HepG2 (cell line): Measurements from ENCODE around the gene TM4SF18. TPM values are rescaled to one million over a fixed set of nuclear protein-coding genes. Genes with fewer than 3 reads are reported as not detected.
A peak's percentile ranks its signal among the peaks of the same experiment; 100 is the strongest.

ENCODE experiments used
- ATAC-seq: fragments of 200-7000 bp; cut with Tn5 transposase; 3 replicates; pipeline ENCODE4 v1.9.1; 2020; ENCODE audit warnings: mild to moderate bottlenecking, moderate library complexity
- BruUV-seq: library from RNA; stranded (reverse); fragments of 400-500 nt; replicated peaks from 2 replicates; lab custom pipeline; 2021; lab: Mats Ljungman, UMichigan
- CTCF ChIA-PET: fragments of 300-600 bp; formaldehyde crosslinking; extraction: SDS; loops from one replicate; lab custom pipeline; 2021; ENCODE audit warnings: low total read pairs, inconsistent platforms, low intra/inter-chr PET ratio; lab: Yijun Ruan, JAX
- POLR2A ChIA-PET: fragments of 350-600 bp; sonication (Branson Sonifier 250); formaldehyde crosslinking; loops from one replicate; lab custom pipeline; 2020; ENCODE audit warnings: antibody characterized with exemption, inconsistent platforms; lab: Yijun Ruan, JAX
- DNase-seq: peaks from one replicate; pipeline ENCODE4 v3.0.0-alpha.2; 2015; ENCODE audit warnings: low spot score
- FAIRE-seq: peaks from 3 replicates; lab custom pipeline; 2011; peaks lifted over from hg19 to GRCh38; lab: Jason Lieb, UNC
- H2AFZ ChIP-seq: one replicate; pipeline ENCODE4 v1.6.1; 2011; ENCODE audit warnings: low read length, inconsistent platforms
- H3K27ac ChIP-seq: fragments of 300-600 bp; 3 replicates; pipeline ENCODE4 v1.8.0; 2011; ENCODE audit warnings: mixed run types, mild to moderate bottlenecking, mixed read lengths, low read length, inconsistent platforms; ENCODE audit not compliant: insufficient read depth; ENCODE audit errors: extremely low read length
- H3K27me3 ChIP-seq, 2 experiments: fragments of 200-600 bp in 1 of 2; 2 replicates in 1 of 2; 3 replicates in 1 of 2; pipeline versions ENCODE4 v1.6.0 to v1.8.0; 2011; ENCODE audit warnings: low read length in 2 of 2, mild to moderate bottlenecking in 2 of 2, moderate library complexity in 2 of 2, inconsistent platforms in 1 of 2; ENCODE audit not compliant: insufficient read depth in 2 of 2, control insufficient read depth in 1 of 2
- H3K36me3 ChIP-seq, 2 experiments: fragments of 200-600 bp in 1 of 2; replicated peaks in 1 of 2; 2 replicates in 1 of 2; 3 replicates in 1 of 2; pipeline versions ENCODE4 v1.5.1 to v1.8.0; 2011; ENCODE audit warnings: low read length in 2 of 2, inconsistent platforms in 1 of 2; ENCODE audit not compliant: insufficient read depth in 2 of 2, control insufficient read depth in 1 of 2
- H3K4me1 ChIP-seq: 2 replicates; pipeline ENCODE4 v1.5.1; 2012; ENCODE audit warnings: low read length, inconsistent platforms; ENCODE audit not compliant: insufficient read depth
- H3K4me2 ChIP-seq: 2 replicates; pipeline ENCODE4 v1.6.0; 2011; ENCODE audit warnings: low read depth, low read length, inconsistent platforms
- H3K4me3 ChIP-seq, 3 experiments: fragments of 200-600 bp in 1 of 3; sonication (generic), shearing (Covaris generic) in 1 of 3; replicated peaks in 1 of 3; 2 replicates each; pipeline ENCODE4 v1.5.1; 2011 to 2016; ENCODE audit warnings: low read length in 3 of 3, inconsistent platforms in 2 of 3, low read depth in 2 of 3, mild to moderate bottlenecking in 2 of 3, control low read depth in 1 of 3, mixed read lengths in 1 of 3; ENCODE audit not compliant: insufficient read depth in 1 of 3
- H3K79me2 ChIP-seq: one replicate; pipeline ENCODE4 v1.6.1; 2011; ENCODE audit warnings: low read length, inconsistent platforms; ENCODE audit not compliant: insufficient read depth
- H3K9ac ChIP-seq: 2 replicates; pipeline ENCODE4 v1.6.0; 2011; ENCODE audit warnings: mild to moderate bottlenecking, low read depth, low read length, inconsistent platforms; ENCODE audit not compliant: insufficient read depth
- H3K9me3 ChIP-seq: 2 replicates; pipeline ENCODE4 v1.5.1; 2012; ENCODE audit warnings: mild to moderate bottlenecking, low read length
- H4K20me1 ChIP-seq: 2 replicates; pipeline ENCODE4 v1.6.0; 2011; ENCODE audit warnings: inconsistent platforms, mild to moderate bottlenecking, low read length, moderate library complexity; ENCODE audit not compliant: insufficient read depth
- MXD3 ChIP-seq: IDR thresholded peaks from 2 replicates; pipeline ENCODE4 v1.6.1; 2016; ENCODE audit warnings: mild to moderate bottlenecking, missing biosample characterization, missing genetic modification reagents
- SOX13 ChIP-seq, 3 experiments: fragments of 450-650 bp in 1 of 3; sonication (generic) in 1 of 3; formaldehyde crosslinking in 1 of 3; IDR thresholded peaks in 2 of 3; conservative IDR thresholded peaks in 1 of 3; 2 replicates each; pipeline versions ENCODE4 v1.5.0 to v1.6.1; 2016 to 2020; ENCODE audit warnings: antibody characterized with exemption in 1 of 3, mild to moderate bottlenecking in 1 of 3, missing compliant biosample characterization in 1 of 3, missing genetic modification reagents in 1 of 3, moderate library complexity in 1 of 3
- SRSF9 ChIP-seq: fragments of 200-400 bp; formaldehyde crosslinking; IDR thresholded peaks from 2 replicates; pipeline ENCODE4 v1.6.1; 2018; ENCODE audit warnings: borderline replicate concordance, mild to moderate bottlenecking, low read depth, low read length; ENCODE audit not compliant: insufficient read depth, poor library complexity, severe bottlenecking
- YEATS4 ChIP-seq: sonication (generic); formaldehyde crosslinking; IDR thresholded peaks from 2 replicates; pipeline ENCODE4 v1.4.0; 2020; ENCODE audit warnings: missing genetic modification reagents, borderline replicate concordance
- ZNF335 ChIP-seq: sonication (generic); formaldehyde crosslinking; IDR thresholded peaks from 2 replicates; pipeline ENCODE4 v1.4.0; 2020; ENCODE audit warnings: missing genetic modification reagents
- ZNF678 ChIP-seq: sonication (generic); formaldehyde crosslinking; IDR thresholded peaks from 2 replicates; pipeline ENCODE4 v1.4.0; 2020; ENCODE audit warnings: mild to moderate bottlenecking, missing genetic modification reagents
- WGBS: methylation state at CpG from one replicate; pipeline ENCODE4 v1.1.6; 2017; ENCODE audit warnings: low lambda C conversion rate; 5-methylcytosine and 5-hydroxymethylcytosine counted together
- in situ Hi-C: cut with HindIII; loops from 2 replicates; pipeline ENCODE4 v1.10.0; 2017; ENCODE audit warnings: low pct_unique_long_range_greater_than_20kb; ENCODE audit not compliant: extremely low pct_ligation_motif_present
- intact Hi-C: fragments of 100-400 bp; cut with micrococcal nuclease; formaldehyde crosslinking; loops from one replicate; pipeline ENCODE4 v1.10.0; 2022; ENCODE audit not compliant: unreplicated experiment
- polyA plus RNA-seq, 8 experiments: library from polyadenylated mRNA; depleted of rRNA in 3 of 8; stranded (reverse) in 7 of 8; unstranded in 1 of 8; fragments of >200 nt; fragmentation: Illumina TruSeq in 4 of 8; extraction: Trizol in 4 of 8; gene quantifications; 2 replicates each; pipeline versions ENCODE4 v1.2.1 to v1.2.3, GENCODE V29; 2011 to 2016; ENCODE audit warnings: low read depth in 4 of 8, missing spikeins in 1 of 8, mixed read lengths in 1 of 8; ENCODE audit not compliant: insufficient read depth in 1 of 8
- total RNA-seq, 5 experiments: library from RNA; depleted of rRNA; stranded (reverse); fragments of >200 nt; fragmentation: Illumina TruSeq; extraction: Trizol; gene quantifications; 2 replicates each; pipeline ENCODE4 v1.2.3, GENCODE V29; 2016; ENCODE audit warnings: low read depth in 1 of 5

Gene TM4SF18
- total and polyA plus RNA-seq, 2 of the 13 experiments (the other 11 are each of a cell fraction or from before 2014, with no cell fraction given): 0.15 TPM; not detected in 1

- Histone ChIP-seq H3K27ac (no peak overlapping the region), H4K20me1 (no peaks in the 10 kb centered on the region), H3K4me1 (peaks cover 28% of the 10 kb centered on the region), H3K4me3 (no peak overlapping the region)
- no peak for FAIRE-seq
- POLR2A ChIA-PET: no interaction called here
- BruUV-seq: no TSS peak
- no peak for TF ChIP-seq ZNF678
- no peak for TF ChIP-seq SRSF9
- TF ChIP-seq, all 625 proteins: peak for 0
- DNase-seq: no peak
- no peak for ATAC-seq
- no peak overlapping the region for H3K9ac ChIP-seq
- H2AFZ ChIP-seq: no peak overlapping the region
- no peak overlapping the region for H3K4me2 ChIP-seq
- in situ Hi-C loops (no loop called here), intact Hi-C loops (no loop called here)
- no peaks in the 10 kb centered on the region for H3K9me3 ChIP-seq
- H3K36me3 ChIP-seq: no peaks in the 10 kb centered on the region
- H3K79me2 ChIP-seq: no peaks in the 10 kb centered on the region
- CTCF ChIA-PET: no interaction called here
- H3K27me3 ChIP-seq: no peaks in the 10 kb centered on the region
Observed at GRCh38 chr3:149321136-149321535, 12.3 kb downstream of the TM4SF18 start.

GRCh38 chr3:149319750-149320149, 13.7 kb downstream of the TM4SF18 start:
- Histone ChIP-seq H3K27ac (no peak overlapping the region), H3K9me3 (no peaks in the 10 kb centered on the region), H3K36me3 (no peaks in the 10 kb centered on the region), H3K9ac (no peak overlapping the region), H3K4me2 (no peak overlapping the region), H3K79me2 (no peaks in the 10 kb centered on the region), H3K4me1 (peaks cover 36% of the 10 kb centered on the region), H3K4me3 (no peak overlapping the region), H3K27me3 (no peaks in the 10 kb centered on the region), H4K20me1 (no peaks in the 10 kb centered on the region), H2AFZ (peak overlapping the region; percentile 9)
- in situ Hi-C loops: no loop called here
- FAIRE-seq (no peak), ATAC-seq (no peak), DNase-seq (no peak)
- TF ChIP-seq YEATS4: no peak
- no peak for TF ChIP-seq SOX13 (IDR thresholded peaks at IDR 0.05)
- TF ChIP-seq SOX13 (CRISPR knock-in tag; conservative IDR thresholded peaks at IDR 0.05 in 1 of 2, IDR thresholded peaks at IDR 0.05 in 1 of 2): 0 out of 4 replicates have a peak, but pooled peaks of 1 of the 2 experiments have one; percentile 9
- no peak for TF ChIP-seq ZNF335 (CRISPR knock-in tag)
- TF ChIP-seq MXD3 (CRISPR knock-in tag): no peak
- ChIA-PET CTCF (no interaction called here), POLR2A (no interaction called here)
- no TSS peak for BruUV-seq
- intact Hi-C loops: no loop called here
- WGBS: 55% methylated on average over 3 of the region's 3 CpGs
